Lower lobe of right lung (tissue), 2 donors: Measurements from ENCODE around the gene GLCE. TPM values are rescaled to one million over a fixed set of nuclear protein-coding genes. Genes with fewer than 3 reads are reported as not detected.

ENCODE experiments used
- ATAC-seq, 2 donors: fragments of 200-7000 bp; cut with Tn5 transposase; one replicate each; pipeline ENCODE4 v1.9.1; 2020 to 2022; ENCODE audit warnings: mild to moderate bottlenecking in 2 of 2, moderate library complexity in 2 of 2
- DNase-seq: peaks from one replicate; pipeline ENCODE4 v3.0.0-alpha.2; 2020
- H3K27ac ChIP-seq: fragments of 200-600 bp; one replicate; pipeline ENCODE4 v1.8.0; 2022
- H3K27me3 ChIP-seq: fragments of 200-600 bp; one replicate; pipeline ENCODE4 v1.8.0; 2022; ENCODE audit warnings: low read depth
- H3K36me3 ChIP-seq: fragments of 200-600 bp; one replicate; pipeline ENCODE4 v1.8.0; 2022; ENCODE audit warnings: mild to moderate bottlenecking
- H3K4me1 ChIP-seq: fragments of 200-600 bp; one replicate; pipeline ENCODE4 v1.8.0; 2022
- H3K4me3 ChIP-seq: fragments of 200-600 bp; one replicate; pipeline ENCODE4 v1.8.0; 2022; ENCODE audit warnings: mild to moderate bottlenecking
- H3K9me3 ChIP-seq: fragments of 200-600 bp; one replicate; pipeline ENCODE4 v1.8.0; 2022
- intact Hi-C: fragments of 100-400 bp; cut with DNase I; formaldehyde crosslinking; loops from one replicate; pipeline ENCODE4 v1.11.0; 2022
- total RNA-seq: library from RNA; stranded (reverse); fragmentation: NEBNext Ultra II Directional; extraction: Animal tissue kit (Norgen Biotek cat#: 25700); gene quantifications from one replicate; pipeline ENCODE4 v1.2.1, GENCODE V29; 2021
- TF ChIP-seq, protein P1 (sequence below): fragments of 200-600 bp; IDR thresholded peaks from one replicate; pipeline ENCODE4 v1.8.0; 2022; ENCODE audit warnings: antibody characterized with exemption, mild to moderate bottlenecking
- donor health status: DM: no; HTN: yes; CAD: no; lungs with severe emphysema.

The GLCE gene
- total RNA-seq, 1 donor from 2014 or later = 19.0 TPM

DNA sequence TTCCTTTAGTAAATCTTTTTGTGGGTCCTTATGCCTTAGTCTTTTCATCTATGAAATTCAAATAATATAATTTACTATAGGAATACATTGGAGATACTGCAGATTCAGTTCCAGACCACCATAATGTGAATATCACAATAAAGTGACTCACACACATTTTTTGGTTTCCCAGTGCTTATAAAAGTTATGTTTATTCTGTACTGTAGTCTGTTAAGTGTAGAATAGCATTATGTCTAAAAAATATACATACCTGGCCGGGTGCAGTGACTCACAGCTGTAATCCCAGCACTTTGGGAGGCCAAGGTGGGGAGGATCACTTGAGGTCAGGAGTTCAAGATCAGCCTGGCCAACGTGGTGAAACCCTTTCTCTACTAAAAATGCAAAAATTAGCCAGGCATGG lies 84.4 kb downstream of the GLCE start:
- DNase-seq (no peak), ATAC-seq (no peak)
- TF ChIP-seq, protein P1, sequence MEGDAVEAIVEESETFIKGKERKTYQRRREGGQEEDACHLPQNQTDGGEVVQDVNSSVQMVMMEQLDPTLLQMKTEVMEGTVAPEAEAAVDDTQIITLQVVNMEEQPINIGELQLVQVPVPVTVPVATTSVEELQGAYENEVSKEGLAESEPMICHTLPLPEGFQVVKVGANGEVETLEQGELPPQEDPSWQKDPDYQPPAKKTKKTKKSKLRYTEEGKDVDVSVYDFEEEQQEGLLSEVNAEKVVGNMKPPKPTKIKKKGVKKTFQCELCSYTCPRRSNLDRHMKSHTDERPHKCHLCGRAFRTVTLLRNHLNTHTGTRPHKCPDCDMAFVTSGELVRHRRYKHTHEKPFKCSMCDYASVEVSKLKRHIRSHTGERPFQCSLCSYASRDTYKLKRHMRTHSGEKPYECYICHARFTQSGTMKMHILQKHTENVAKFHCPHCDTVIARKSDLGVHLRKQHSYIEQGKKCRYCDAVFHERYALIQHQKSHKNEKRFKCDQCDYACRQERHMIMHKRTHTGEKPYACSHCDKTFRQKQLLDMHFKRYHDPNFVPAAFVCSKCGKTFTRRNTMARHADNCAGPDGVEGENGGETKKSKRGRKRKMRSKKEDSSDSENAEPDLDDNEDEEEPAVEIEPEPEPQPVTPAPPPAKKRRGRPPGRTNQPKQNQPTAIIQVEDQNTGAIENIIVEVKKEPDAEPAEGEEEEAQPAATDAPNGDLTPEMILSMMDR = no peak
- Histone ChIP-seq H3K36me3 (no peaks in the 10 kb centered on the region), H3K27me3 (no peaks in the 10 kb centered on the region), H3K27ac (no peak overlapping the region), H3K4me1 (no peaks in the 10 kb centered on the region), H3K4me3 (no peak overlapping the region), H3K9me3 (no peaks in the 10 kb centered on the region)
- intact Hi-C loops = no loop called here

DNA sequence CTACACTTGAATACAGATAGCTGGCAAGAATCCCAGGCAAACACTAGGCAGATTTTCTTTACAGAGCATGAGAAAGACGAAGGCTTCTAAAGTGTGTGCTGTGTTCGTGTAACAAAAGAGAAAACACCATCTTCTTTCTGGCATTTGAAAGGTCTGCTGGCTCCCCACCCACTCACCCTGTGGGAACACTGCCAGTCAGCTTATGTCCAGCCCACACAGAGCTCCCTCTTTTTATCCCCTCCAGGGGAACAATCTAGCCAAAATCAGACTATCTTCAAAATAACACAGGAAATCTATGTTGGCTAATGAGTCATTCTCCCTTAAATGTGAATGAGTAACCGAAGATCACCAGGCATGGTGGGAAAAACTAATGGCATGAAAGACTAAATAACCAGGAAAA lies 92.7 kb downstream of the GLCE start:
- ATAC-seq = peak in 1 of 2 donors; percentile 28
- intact Hi-C loops = no loop called here

DNA sequence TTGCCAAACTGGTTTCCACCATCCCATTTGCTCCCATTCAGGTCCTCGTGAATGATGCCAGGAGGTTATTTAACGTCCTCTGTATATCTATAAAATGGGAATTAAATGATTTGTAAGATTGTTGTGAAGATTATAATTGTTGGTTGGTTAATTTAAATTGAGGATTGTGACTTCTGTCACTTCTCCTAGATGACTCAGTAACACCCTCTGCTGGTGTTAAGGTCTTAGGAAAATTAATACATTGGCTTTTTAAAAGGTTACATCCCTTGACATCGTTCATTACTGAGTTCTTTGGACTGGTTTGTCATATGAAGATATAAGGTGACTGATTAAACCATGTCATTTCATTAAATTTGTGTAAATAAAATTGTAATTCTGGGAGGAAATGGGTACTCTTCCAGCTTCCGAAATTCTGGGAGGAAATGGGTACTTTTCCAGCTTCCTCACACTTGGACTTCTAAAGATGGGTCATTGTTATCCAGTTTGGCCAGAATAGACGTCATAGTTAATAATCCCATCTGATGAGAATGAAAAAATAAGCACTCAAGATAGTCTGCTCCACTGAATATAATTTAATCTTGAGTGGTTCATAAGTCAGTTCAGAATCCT lies 105.0 kb downstream of the GLCE start:
- Histone ChIP-seq H3K9me3 (no peaks in the 10 kb centered on the region), H3K27ac (no peak overlapping the region), H3K4me1 (no peaks in the 10 kb centered on the region), H3K27me3 (no peaks in the 10 kb centered on the region), H3K4me3 (no peak overlapping the region), H3K36me3 (peaks cover 24% of the 10 kb centered on the region)
- no peak for DNase-seq
- TF ChIP-seq, protein P1 = peak; percentile 59
- intact Hi-C loops = no loop called here
- no peak for ATAC-seq

More for the DNA sequence above, 92.7 kb downstream of the GLCE start:
- Histone ChIP-seq H3K4me1 (no peaks in the 10 kb centered on the region), H3K27ac (no peak overlapping the region), H3K4me3 (no peak overlapping the region), H3K36me3 (peaks cover 10% of the 10 kb centered on the region), H3K27me3 (no peaks in the 10 kb centered on the region), H3K9me3 (no peaks in the 10 kb centered on the region)
- DNase-seq = no peak
- TF ChIP-seq, protein P1 = no peak

GRCh38 chr15:69271217-69271616 lies 110.8 kb downstream of the GLCE start:
- Histone ChIP-seq H3K27me3 (no peaks in the 10 kb centered on the region), H3K9me3 (no peaks in the 10 kb centered on the region), H3K4me3 (no peak overlapping the region), H3K36me3 (peaks cover 8% of the 10 kb centered on the region), H3K27ac (no peak overlapping the region), H3K4me1 (no peaks in the 10 kb centered on the region)
- TF ChIP-seq, protein P1 = no peak
- no peak for DNase-seq
- no peak for ATAC-seq
- intact Hi-C loops = no loop called here

GRCh38 chr15:69272139-69272538 lies 111.7 kb downstream of the GLCE start:
- intact Hi-C loops = no loop called here
- H3K27ac ChIP-seq = no peak overlapping the region
- H3K27me3 ChIP-seq = no peaks in the 10 kb centered on the region
- TF ChIP-seq, protein P1 = no peak
- ATAC-seq (no peak), DNase-seq (no peak)
- no peak overlapping the region for H3K4me3 ChIP-seq
- no peaks in the 10 kb centered on the region for H3K9me3 ChIP-seq
- H3K36me3 ChIP-seq = peaks cover 8% of the 10 kb centered on the region
- H3K4me1 ChIP-seq = no peaks in the 10 kb centered on the region
